SK-N-SH (cell line): Measurements from ENCODE around the gene PTPN23. TPM values are rescaled to one million over a fixed set of nuclear protein-coding genes. Genes with fewer than 3 reads are reported as not detected.

Experiments
- CTCF ChIA-PET: fragments of 300-600, 350-600 bp; formaldehyde crosslinking; extraction: SDS; loops from one replicate; lab custom pipeline; 2021; lab: Yijun Ruan, JAX
- POLR2A ChIA-PET: fragments of 350-600 bp; sonication (Branson Sonifier 250); formaldehyde crosslinking; extraction: SDS; loops from one replicate; lab custom pipeline; 2020; ENCODE audit warnings: antibody characterized with exemption, inconsistent platforms; lab: Yijun Ruan, JAX
- DNase-seq: peaks from one replicate; pipeline ENCODE4 v3.0.0; 2012
- H2AFZ ChIP-seq: fragments of 200-600 bp; sonication (generic); 2 replicates; pipeline ENCODE4 v1.8.1; 2016; ENCODE audit warnings: antibody characterized with exemption, mild to moderate bottlenecking, low read depth
- H3F3A ChIP-seq: fragments of 200-600 bp; sonication (generic); replicated peaks from 2 replicates; pipeline ENCODE3; 2016; ENCODE audit warnings: antibody characterized with exemption, mild to moderate bottlenecking; ENCODE audit not compliant: insufficient read depth
- H3K27ac ChIP-seq, 2 experiments: fragments of 200-500 bp in 1 of 2; fragments of 200-600 bp in 1 of 2; sonication (Bioruptor generic) in 1 of 2; sonication (generic), shearing (Covaris generic) in 1 of 2; 2 replicates each; pipeline versions ENCODE4 v1.5.1 to v1.6.1; 2014 to 2016; ENCODE audit warnings: low read depth in 2 of 2, inconsistent platforms in 1 of 2, low read length in 1 of 2, mild to moderate bottlenecking in 1 of 2, mixed read lengths in 1 of 2
- H3K27me3 ChIP-seq: fragments of 200-600 bp; sonication (generic), shearing (Covaris generic); 2 replicates; pipeline ENCODE4 v1.6.1; 2016; ENCODE audit warnings: mixed run types; ENCODE audit not compliant: insufficient read depth
- H3K36me3 ChIP-seq, 2 experiments: fragments of 200-500 bp in 1 of 2; fragments of 200-600 bp in 1 of 2; sonication (Bioruptor generic) in 1 of 2; sonication (generic) in 1 of 2; replicated peaks in 1 of 2; 2 replicates each; pipeline versions ENCODE3 to v1.5.1; 2014 to 2016; ENCODE audit warnings: low read length in 1 of 2, mild to moderate bottlenecking in 1 of 2; ENCODE audit not compliant: insufficient read depth in 2 of 2, control insufficient read depth in 1 of 2
- H3K4me1 ChIP-seq, 2 experiments: fragments of 200-500 bp in 1 of 2; fragments of 200-600 bp in 1 of 2; sonication (Bioruptor generic) in 1 of 2; sonication (generic), shearing (Covaris generic) in 1 of 2; 2 replicates each; pipeline versions ENCODE4 v1.5.1 to v1.6.1; 2014 to 2016; ENCODE audit warnings: low read depth in 1 of 2, low read length in 1 of 2, mixed run types in 1 of 2; ENCODE audit not compliant: insufficient read depth in 2 of 2, control insufficient read depth in 1 of 2
- H3K4me2 ChIP-seq: fragments of 200-600 bp; sonication (generic), shearing (Covaris generic); 2 replicates; pipeline ENCODE4 v1.6.1; 2017; ENCODE audit warnings: mixed run types
- H3K4me3 ChIP-seq, 2 experiments: fragments of 200-500 bp in 1 of 2; fragments of 200-600 bp in 1 of 2; sonication (Bioruptor generic) in 1 of 2; sonication (generic), shearing (Covaris generic) in 1 of 2; 2 replicates each; pipeline versions ENCODE4 v1.5.1 to v1.8.1; 2014 to 2016; ENCODE audit warnings: low read depth in 2 of 2, inconsistent platforms in 1 of 2, low read length in 1 of 2, mild to moderate bottlenecking in 1 of 2, mixed read lengths in 1 of 2, moderate library complexity in 1 of 2
- H3K79me2 ChIP-seq: fragments of 200-600 bp; sonication (generic); 2 replicates; pipeline ENCODE4 v1.8.1; 2017; ENCODE audit warnings: mild to moderate bottlenecking; ENCODE audit not compliant: insufficient read depth
- H3K9ac ChIP-seq: fragments of 200-600 bp; sonication (generic); 2 replicates; pipeline ENCODE4 v1.6.1; 2017; ENCODE audit warnings: mixed run types
- H3K9me2 ChIP-seq: fragments of 200-600 bp; sonication (generic); 2 replicates; pipeline ENCODE4 v1.6.1; 2017; ENCODE audit warnings: mixed run types
- H3K9me3 ChIP-seq: fragments of 200-600 bp; sonication (generic); 2 replicates; pipeline ENCODE4 v1.6.1; 2017; ENCODE audit warnings: mixed run types, mild to moderate bottlenecking, moderate library complexity
- H4K20me1 ChIP-seq: fragments of 200-600 bp; sonication (generic); 2 replicates; pipeline ENCODE4 v1.6.1; 2017; ENCODE audit warnings: mild to moderate bottlenecking, mixed run types; ENCODE audit not compliant: insufficient read depth
- CHD2 ChIP-seq: fragments of 150-350 bp; IDR thresholded peaks from 2 replicates; pipeline ENCODE4 v1.6.1; 2018; ENCODE audit warnings: low read length; ENCODE audit not compliant: partially characterized antibody
- ELF1 ChIP-seq: IDR thresholded peaks from 2 replicates; pipeline ENCODE4 v1.4.0; 2012
- EP300 ChIP-seq, 2 experiments: IDR thresholded peaks; 2 replicates each; pipeline versions ENCODE4 v1.4.0 to v1.6.1; 2012; ENCODE audit warnings: borderline replicate concordance in 1 of 2, low read depth in 1 of 2, low read length in 1 of 2
- FOXJ3 ChIP-seq: sonication (generic); formaldehyde crosslinking; IDR thresholded peaks from 2 replicates; pipeline ENCODE4 v1.5.1; 2020; ENCODE audit warnings: mild to moderate bottlenecking, missing genetic modification reagents
- MXI1 ChIP-seq: IDR thresholded peaks from 2 replicates; pipeline ENCODE4 v1.6.1; 2012; ENCODE audit warnings: mild to moderate bottlenecking, low read depth, low read length, improper control_type of control experiment
- NFIC ChIP-seq: IDR thresholded peaks from 2 replicates; pipeline ENCODE4 v1.4.0; 2012; ENCODE audit warnings: borderline replicate concordance
- RCOR1 ChIP-seq: fragments of 150-350 bp; IDR thresholded peaks from 2 replicates; pipeline ENCODE4 v1.6.1; 2017; ENCODE audit warnings: antibody characterized with exemption, low read length
- RXRA ChIP-seq: IDR thresholded peaks from 2 replicates; pipeline ENCODE4 v1.4.0; 2012; ENCODE audit warnings: low read depth, mild to moderate bottlenecking, borderline replicate concordance
- SIN3A ChIP-seq: IDR thresholded peaks from 2 replicates; pipeline ENCODE4 v1.6.1; 2012; ENCODE audit warnings: low read depth, mild to moderate bottlenecking, low read length, moderate library complexity, borderline replicate concordance
- SMC3 ChIP-seq: IDR thresholded peaks from 2 replicates; pipeline ENCODE4 v1.6.1; 2012; ENCODE audit warnings: low read depth, low read length, improper control_type of control experiment
- TAF1 ChIP-seq: IDR thresholded peaks from 2 replicates; pipeline ENCODE4 v1.6.1; 2012; ENCODE audit warnings: low read depth, mild to moderate bottlenecking, low read length, moderate library complexity, borderline replicate concordance
- USF1 ChIP-seq: IDR thresholded peaks from 2 replicates; pipeline ENCODE4 v1.4.0; 2012; ENCODE audit warnings: low read depth, borderline replicate concordance
- USF2 ChIP-seq: fragments of 150-350 bp; IDR thresholded peaks from 2 replicates; pipeline ENCODE4 v1.6.1; 2017; ENCODE audit warnings: antibody characterized with exemption, low read length, low read depth, borderline replicate concordance
- YY1 ChIP-seq: IDR thresholded peaks from 2 replicates; pipeline ENCODE4 v1.4.0; 2012; ENCODE audit warnings: low read depth, mild to moderate bottlenecking
- WGBS: methylation state at CpG from one replicate; pipeline ENCODE4 v1.1.6; 2017; ENCODE audit warnings: low lambda C conversion rate; 5-methylcytosine and 5-hydroxymethylcytosine counted together
- polyA plus RNA-seq, 3 experiments: library from polyadenylated mRNA; depleted of rRNA; stranded (reverse); fragments of >200 nt; gene quantifications; 2 replicates each; pipeline ENCODE4 v1.2.3, GENCODE V29; 2012
- TF ChIP-seq, protein P1 (sequence below): fragments of 200-600 bp; sonication (generic); IDR thresholded peaks from 2 replicates; pipeline ENCODE4 v1.6.1; 2017; ENCODE audit warnings: antibody characterized with exemption, mild to moderate bottlenecking, moderate library complexity
- TF ChIP-seq, protein P2 (sequence below): IDR thresholded peaks from 2 replicates; pipeline ENCODE4 v1.4.0; 2012; ENCODE audit warnings: low read depth, borderline replicate concordance
- TF ChIP-seq, protein P3 (sequence below): IDR thresholded peaks from 2 replicates; pipeline ENCODE4; 2012
- TF ChIP-seq, protein P4 (sequence below): IDR thresholded peaks from 2 replicates; pipeline ENCODE4 v1.4.0; 2012; ENCODE audit warnings: low read depth

PTPN23 gene
- polyA plus RNA-seq, 1 of the 3 experiments (the other 2 are of a cell fraction): 10.9 TPM

DNA sequence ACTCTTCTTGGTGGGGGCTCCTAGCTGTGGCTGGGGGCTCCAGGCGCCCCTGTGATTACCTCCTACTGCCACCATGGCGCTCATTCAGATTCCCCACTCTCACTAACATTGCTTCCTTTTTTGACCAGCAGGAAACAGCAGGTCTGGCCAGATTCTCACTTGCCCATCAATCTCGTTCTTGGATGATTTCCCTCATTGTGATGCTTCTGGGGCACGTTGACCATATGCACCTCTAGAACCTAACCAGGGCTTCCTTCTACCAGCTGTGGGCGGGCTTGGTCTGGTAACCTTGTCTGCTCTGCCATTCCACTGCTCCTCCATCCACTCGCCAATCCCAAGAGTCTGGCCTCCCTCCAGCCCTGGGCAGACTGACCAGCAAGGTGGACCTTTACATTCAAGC lies 35.9 kb upstream of the PTPN23 start:
- Histone ChIP-seq H2AFZ (no peak overlapping the region), H3K79me2 (no peaks in the 10 kb centered on the region), H3K4me3 (no peak overlapping the region), H3F3A (no peaks in the 10 kb centered on the region), H3K4me2 (no peak overlapping the region), H3K27ac (no peak overlapping the region), H3K9ac (no peak overlapping the region), H3K4me1 (no peaks in the 10 kb centered on the region), H3K36me3 (peaks cover 11 to 39% of the 10 kb centered on the region in 2 experiments), H4K20me1 (no peaks in the 10 kb centered on the region), H3K27me3 (no peaks in the 10 kb centered on the region), H3K9me3 (no peaks in the 10 kb centered on the region), H3K9me2 (no peaks in the 10 kb centered on the region)
- POLR2A ChIA-PET: no interaction called here
- WGBS: 94% methylated on average over 5 of the region's 6 CpGs
- TF ChIP-seq, protein P1, sequence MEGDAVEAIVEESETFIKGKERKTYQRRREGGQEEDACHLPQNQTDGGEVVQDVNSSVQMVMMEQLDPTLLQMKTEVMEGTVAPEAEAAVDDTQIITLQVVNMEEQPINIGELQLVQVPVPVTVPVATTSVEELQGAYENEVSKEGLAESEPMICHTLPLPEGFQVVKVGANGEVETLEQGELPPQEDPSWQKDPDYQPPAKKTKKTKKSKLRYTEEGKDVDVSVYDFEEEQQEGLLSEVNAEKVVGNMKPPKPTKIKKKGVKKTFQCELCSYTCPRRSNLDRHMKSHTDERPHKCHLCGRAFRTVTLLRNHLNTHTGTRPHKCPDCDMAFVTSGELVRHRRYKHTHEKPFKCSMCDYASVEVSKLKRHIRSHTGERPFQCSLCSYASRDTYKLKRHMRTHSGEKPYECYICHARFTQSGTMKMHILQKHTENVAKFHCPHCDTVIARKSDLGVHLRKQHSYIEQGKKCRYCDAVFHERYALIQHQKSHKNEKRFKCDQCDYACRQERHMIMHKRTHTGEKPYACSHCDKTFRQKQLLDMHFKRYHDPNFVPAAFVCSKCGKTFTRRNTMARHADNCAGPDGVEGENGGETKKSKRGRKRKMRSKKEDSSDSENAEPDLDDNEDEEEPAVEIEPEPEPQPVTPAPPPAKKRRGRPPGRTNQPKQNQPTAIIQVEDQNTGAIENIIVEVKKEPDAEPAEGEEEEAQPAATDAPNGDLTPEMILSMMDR: no peak
- TF ChIP-seq, protein P2, sequence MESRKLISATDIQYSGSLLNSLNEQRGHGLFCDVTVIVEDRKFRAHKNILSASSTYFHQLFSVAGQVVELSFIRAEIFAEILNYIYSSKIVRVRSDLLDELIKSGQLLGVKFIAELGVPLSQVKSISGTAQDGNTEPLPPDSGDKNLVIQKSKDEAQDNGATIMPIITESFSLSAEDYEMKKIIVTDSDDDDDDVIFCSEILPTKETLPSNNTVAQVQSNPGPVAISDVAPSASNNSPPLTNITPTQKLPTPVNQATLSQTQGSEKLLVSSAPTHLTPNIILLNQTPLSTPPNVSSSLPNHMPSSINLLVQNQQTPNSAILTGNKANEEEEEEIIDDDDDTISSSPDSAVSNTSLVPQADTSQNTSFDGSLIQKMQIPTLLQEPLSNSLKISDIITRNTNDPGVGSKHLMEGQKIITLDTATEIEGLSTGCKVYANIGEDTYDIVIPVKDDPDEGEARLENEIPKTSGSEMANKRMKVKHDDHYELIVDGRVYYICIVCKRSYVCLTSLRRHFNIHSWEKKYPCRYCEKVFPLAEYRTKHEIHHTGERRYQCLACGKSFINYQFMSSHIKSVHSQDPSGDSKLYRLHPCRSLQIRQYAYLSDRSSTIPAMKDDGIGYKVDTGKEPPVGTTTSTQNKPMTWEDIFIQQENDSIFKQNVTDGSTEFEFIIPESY: no peak
- TF ChIP-seq, protein P3, sequence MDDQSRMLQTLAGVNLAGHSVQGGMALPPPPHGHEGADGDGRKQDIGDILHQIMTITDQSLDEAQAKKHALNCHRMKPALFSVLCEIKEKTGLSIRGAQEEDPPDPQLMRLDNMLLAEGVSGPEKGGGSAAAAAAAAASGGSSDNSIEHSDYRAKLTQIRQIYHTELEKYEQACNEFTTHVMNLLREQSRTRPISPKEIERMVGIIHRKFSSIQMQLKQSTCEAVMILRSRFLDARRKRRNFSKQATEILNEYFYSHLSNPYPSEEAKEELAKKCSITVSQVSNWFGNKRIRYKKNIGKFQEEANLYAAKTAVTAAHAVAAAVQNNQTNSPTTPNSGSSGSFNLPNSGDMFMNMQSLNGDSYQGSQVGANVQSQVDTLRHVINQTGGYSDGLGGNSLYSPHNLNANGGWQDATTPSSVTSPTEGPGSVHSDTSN: no peak
- TF ChIP-seq FOXJ3 (CRISPR knock-in tag) (no peak), USF1 (no peak), TAF1 (no peak), RCOR1 (no peak), MXI1 (no peak), YY1 (no peak), NFIC (no peak), RXRA (no peak), ELF1 (no peak), CHD2 (no peak), EP300 (IDR thresholded peaks at IDR 0.05; ENCODE audit: borderline replicate concordance in 1 of 2, low read depth in 1 of 2, low read length in 1 of 2) (no peak), SMC3 (no peak), USF2 (no peak), SIN3A (no peak)
- TF ChIP-seq, protein P4, sequence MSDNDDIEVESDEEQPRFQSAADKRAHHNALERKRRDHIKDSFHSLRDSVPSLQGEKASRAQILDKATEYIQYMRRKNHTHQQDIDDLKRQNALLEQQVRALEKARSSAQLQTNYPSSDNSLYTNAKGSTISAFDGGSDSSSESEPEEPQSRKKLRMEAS: no peak
- CTCF ChIA-PET: no interaction called here
- DNase-seq: no peak
